ENCODE results near the gene NDUFA9. TPM values are rescaled to one million over a fixed set of nuclear protein-coding genes. Genes with fewer than 3 reads are reported as not detected.

Gene NDUFA9
- total RNA-seq, 2 experiments from 2014 or later = 100 to 108 TPM

GRCh38 chr12:4648104-4648500, 812 bp upstream of the NDUFA9 start:
- no peaks in the 10 kb centered on the region for H3K27me3 Mint-ChIP-seq
- H3K4me3 Mint-ChIP-seq = peak overlapping the region; percentile 99
- H3K4me1 Mint-ChIP-seq = peaks cover 33% of the 10 kb centered on the region
- no peaks in the 10 kb centered on the region for H3K9me3 Mint-ChIP-seq
- ATAC-seq (ENCODE audit: low read depth) (no peak), DNase-seq (no peak)
- POLR2A ChIA-PET = interaction anchor here (1.3 to 1.6 kb wide), 2 partner anchors 110 to 181 kb away, joined by 8 read pairs; partner anchors contain the start of gene RAD51AP1
- H3K36me3 Mint-ChIP-seq = peaks cover 3% of the 10 kb centered on the region
- H3K27ac Mint-ChIP-seq = peak overlapping the region; percentile 96

DNA sequence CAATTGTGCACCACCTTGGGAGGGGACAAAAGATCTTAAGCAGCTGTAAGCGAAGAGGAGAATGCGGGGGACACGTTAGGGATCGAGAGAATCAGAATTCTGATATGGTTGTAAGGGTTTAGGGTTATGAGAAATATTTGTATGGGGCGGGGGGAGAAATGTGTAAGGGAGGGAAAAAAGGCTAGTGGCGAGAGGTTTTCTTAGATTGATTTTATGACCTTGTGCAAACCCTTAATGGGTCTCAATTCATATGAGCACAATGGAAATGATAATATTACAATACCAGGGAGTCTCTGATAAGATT, 396 bp downstream of the NDUFA9 start:
- no peak for DNase-seq

GRCh38 chr12:4653257-4653656, 4.3 kb downstream of the NDUFA9 start:
- Mint-ChIP-seq H3K9me3 (no peaks in the 10 kb centered on the region), H3K4me1 (peaks cover 30% of the 10 kb centered on the region), H3K4me3 (no peak overlapping the region), H3K27ac (no peak overlapping the region), H3K36me3 (peaks cover 18% of the 10 kb centered on the region), H3K27me3 (no peaks in the 10 kb centered on the region)
- POLR2A ChIA-PET = no interaction called here
- ATAC-seq (ENCODE audit: low read depth) (no peak), DNase-seq (no peak)

More for the DNA sequence above, 396 bp downstream of the NDUFA9 start:
- POLR2A ChIA-PET = interaction anchor here (0.7 to 1.6 kb wide), 7 partner anchors 9 to 896 kb away, joined by 3 to 8 read pairs (median 4); partner anchors contain the start of genes CRACR2A and RAD51AP1
- H3K27ac Mint-ChIP-seq = peak overlapping the region; percentile 96
- H3K9me3 Mint-ChIP-seq = no peaks in the 10 kb centered on the region
- peaks cover 34% of the 10 kb centered on the region for H3K4me1 Mint-ChIP-seq
- H3K4me3 Mint-ChIP-seq = peak overlapping the region; percentile 99
- H3K36me3 Mint-ChIP-seq = peaks cover 3% of the 10 kb centered on the region
- no peaks in the 10 kb centered on the region for H3K27me3 Mint-ChIP-seq
- ATAC-seq (ENCODE audit: low read depth) = no peak

DNA sequence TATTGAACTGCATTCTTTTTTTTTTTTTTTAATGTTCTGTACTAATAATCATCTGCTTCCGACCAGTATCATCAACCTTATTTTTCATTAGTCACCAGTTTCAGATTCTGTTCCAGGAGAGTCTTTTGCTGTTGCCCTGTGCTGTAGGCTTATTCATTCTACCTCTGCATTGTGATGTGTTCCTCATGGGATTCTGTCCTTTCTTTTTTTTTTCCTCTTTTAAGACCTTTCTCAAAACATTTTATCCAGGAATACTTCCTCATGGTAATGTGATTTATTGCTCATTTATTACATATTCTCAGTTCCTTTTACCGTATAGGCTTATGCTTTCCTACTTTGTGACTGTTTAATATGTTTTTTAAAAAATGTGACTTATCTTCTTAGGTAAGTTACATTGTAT, 4.8 kb downstream of the NDUFA9 start:
- Mint-ChIP-seq H3K4me3 (no peak overlapping the region), H3K27ac (no peak overlapping the region), H3K9me3 (no peaks in the 10 kb centered on the region), H3K36me3 (peaks cover 18% of the 10 kb centered on the region), H3K27me3 (no peaks in the 10 kb centered on the region), H3K4me1 (peaks cover 30% of the 10 kb centered on the region)
- DNase-seq (no peak), ATAC-seq (ENCODE audit: low read depth) (no peak)
- POLR2A ChIA-PET = no interaction called here

DNA sequence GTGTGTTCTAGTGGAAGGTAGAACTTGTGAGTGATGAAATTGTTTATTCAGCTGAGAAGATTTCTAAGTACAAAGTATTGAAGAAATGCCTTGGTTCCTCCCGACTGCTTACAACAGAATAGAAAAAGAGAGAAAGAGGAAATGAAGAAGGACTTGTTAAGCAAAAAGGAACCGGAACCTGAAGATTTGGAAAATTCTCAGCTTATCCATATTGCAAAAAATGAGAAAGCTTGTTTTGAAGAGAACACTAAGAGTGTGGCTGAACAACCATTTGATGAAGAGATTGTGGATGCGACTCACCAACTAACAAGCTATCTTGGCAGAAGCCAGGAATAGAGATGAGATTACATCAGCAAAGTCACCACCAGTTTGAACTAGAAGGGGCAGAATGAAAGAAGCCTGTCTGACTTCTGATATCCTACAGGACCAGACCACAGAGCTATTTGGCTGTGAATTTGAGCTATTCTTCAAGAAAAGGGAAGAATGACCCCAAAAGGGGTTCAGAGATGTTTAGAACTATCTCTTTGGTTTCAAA, 15.1 kb downstream of the NDUFA9 start:
- no peak for DNase-seq
- peaks cover 36% of the 10 kb centered on the region for H3K36me3 Mint-ChIP-seq
- H3K4me1 Mint-ChIP-seq = no peaks in the 10 kb centered on the region
- ATAC-seq (ENCODE audit: low read depth) = no peak
- H3K27me3 Mint-ChIP-seq = no peaks in the 10 kb centered on the region
- no peak overlapping the region for H3K27ac Mint-ChIP-seq
- POLR2A ChIA-PET = no interaction called here
- H3K9me3 Mint-ChIP-seq = no peaks in the 10 kb centered on the region
- H3K4me3 Mint-ChIP-seq = no peak overlapping the region

- no peak for ATAC-seq (ENCODE audit: low read depth)
- no peaks in the 10 kb centered on the region for H3K27me3 Mint-ChIP-seq
- no peaks in the 10 kb centered on the region for H3K9me3 Mint-ChIP-seq
These were observed 16.3 kb downstream of the NDUFA9 start for GRCh38 chr12:4665236-4665635.

GRCh38 chr12:4679711-4680110, 30.8 kb downstream of the NDUFA9 start:
- Mint-ChIP-seq H3K4me1 (no peaks in the 10 kb centered on the region), H3K4me3 (no peak overlapping the region), H3K36me3 (peaks cover 28% of the 10 kb centered on the region), H3K9me3 (no peaks in the 10 kb centered on the region), H3K27me3 (no peaks in the 10 kb centered on the region), H3K27ac (no peak overlapping the region)
- ATAC-seq (ENCODE audit: low read depth) = no peak
- POLR2A ChIA-PET = no interaction called here
- DNase-seq = no peak

More at GRCh38 chr12:4665236-4665635, 16.3 kb downstream of the NDUFA9 start:
- Mint-ChIP-seq H3K4me1 (no peaks in the 10 kb centered on the region), H3K4me3 (no peak overlapping the region), H3K27ac (no peak overlapping the region), H3K36me3 (peaks cover 39% of the 10 kb centered on the region)
- DNase-seq = no peak
- POLR2A ChIA-PET = no interaction called here

DNA sequence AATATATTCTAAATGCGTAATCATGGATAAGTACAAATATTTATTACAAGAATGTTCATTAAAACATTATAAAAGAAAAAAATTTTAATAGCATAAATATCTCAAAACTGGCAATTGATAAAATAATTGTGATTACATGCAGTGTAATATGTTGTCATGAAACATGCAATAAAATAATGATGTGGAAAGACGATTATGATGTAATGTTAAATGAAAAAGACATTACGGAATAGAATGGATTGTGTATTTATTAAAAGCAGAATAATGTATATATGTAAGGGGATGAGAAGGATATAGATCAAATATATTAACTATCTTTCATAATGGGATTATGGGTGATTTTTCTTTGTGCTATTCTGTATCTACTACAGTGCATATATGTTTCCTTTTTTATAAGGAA, 32.8 kb downstream of the NDUFA9 start:
- H3K4me3 Mint-ChIP-seq = no peak overlapping the region
- H3K4me1 Mint-ChIP-seq = no peaks in the 10 kb centered on the region
- no peaks in the 10 kb centered on the region for H3K27me3 Mint-ChIP-seq
- no peak for ATAC-seq (ENCODE audit: low read depth)
- no peak for DNase-seq
- H3K36me3 Mint-ChIP-seq = peaks cover 31% of the 10 kb centered on the region
- POLR2A ChIA-PET = no interaction called here
- H3K27ac Mint-ChIP-seq = no peak overlapping the region
- H3K9me3 Mint-ChIP-seq = no peaks in the 10 kb centered on the region

GRCh38 chr12:4685317-4685716, 36.4 kb downstream of the NDUFA9 start:
- Mint-ChIP-seq H3K9me3 (no peaks in the 10 kb centered on the region), H3K4me3 (no peak overlapping the region), H3K4me1 (no peaks in the 10 kb centered on the region), H3K27me3 (no peaks in the 10 kb centered on the region), H3K36me3 (peaks cover 33% of the 10 kb centered on the region), H3K27ac (no peak overlapping the region)
- no peak for DNase-seq
- POLR2A ChIA-PET = interaction anchor here (1.0 kb wide), 1 partner anchor 11 kb away, joined by 3 read pairs; no protein-coding TSS in a partner anchor
- ATAC-seq (ENCODE audit: low read depth) = no peak

DNA sequence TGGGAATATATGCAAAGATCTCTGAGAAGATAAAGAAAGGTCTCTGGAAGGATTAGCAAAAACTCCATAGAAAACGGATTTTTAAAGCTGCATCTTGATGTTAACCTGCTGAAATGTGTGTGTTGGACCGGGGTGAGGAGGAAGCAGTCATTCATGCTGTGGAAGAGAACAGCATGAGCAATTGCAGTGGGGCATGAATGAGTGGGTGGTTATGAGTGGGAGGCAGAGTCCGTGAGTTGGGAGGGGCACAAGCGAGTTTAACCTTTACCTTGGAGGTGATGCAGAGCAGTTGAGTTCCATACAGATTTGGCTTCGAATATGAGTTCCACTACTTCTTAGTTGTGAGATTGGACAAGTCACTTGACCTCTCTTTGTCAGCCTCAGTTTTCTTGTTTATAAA, 41.8 kb downstream of the NDUFA9 start:
- Mint-ChIP-seq H3K4me3 (no peak overlapping the region), H3K27me3 (no peaks in the 10 kb centered on the region), H3K36me3 (peaks cover 37% of the 10 kb centered on the region), H3K9me3 (peaks cover 1% of the 10 kb centered on the region), H3K4me1 (no peaks in the 10 kb centered on the region), H3K27ac (no peak overlapping the region)
- ATAC-seq (ENCODE audit: low read depth) (no peak), DNase-seq (no peak)
- POLR2A ChIA-PET = no interaction called here

Other genes starting within 250 kb of the NDUFA9 start
- not detected for gene FGF6, start 203.3 kb upstream of the NDUFA9 start, total RNA-seq
- 10 to 100 TPM; 44.6 to 50.2 TPM for gene RAD51AP1, start 110.2 kb upstream of the NDUFA9 start, total RNA-seq
- gene DYRK4, start 86.9 kb upstream of the NDUFA9 start, total RNA-seq = 10 to 100 TPM; 25.6 to 30.9 TPM
- 1 to 10 TPM; 3.8 to 4.1 TPM for gene AKAP3, start 63 bp upstream of the NDUFA9 start, total RNA-seq
- under 1 TPM; 0.33 to 0.71 TPM for gene GALNT8, start 71.3 kb downstream of the NDUFA9 start, total RNA-seq

Data from activated naive CD8-positive, alpha-beta T cell treated with anti-CD3 and anti-CD28 coated beads, Interleukin-2, amount 10 ng/mL, durations not matched to agents 7 days and 5 days (primary cell).